HG03571 (cell line): ENCODE data around the gene PCDHB16.
"Not testable (repeated sequence)": the region's sequence is repeated elsewhere in the genome, so short reads cannot be mapped to it uniquely, and the experiment has no call there.

Experiments
- ATAC-seq: cut with Tn5 transposase; IDR thresholded peaks from one replicate; pipeline ENCODE4 v1.9.1; 2021; ENCODE audit not compliant: unreplicated experiment

Gene PCDHB16

GRCh38 chr5:141182248-141182647 lies at the start of gene PCDHB16:
TSS of gene PCDHB16 (plus strand) at chr5:141182387. CDS start at chr5:141182560, 173 bp downstream.
- ATAC-seq, result no peak

GRCh38 chr5:141135030-141135717 lies 47.0 kb upstream of the PCDHB16 start, which contains the start of gene PCDHB5:
TSS of gene PCDHB5 (plus strand) at chr5:141135206. CDS start at chr5:141135435, 229 bp downstream.
- no peak for ATAC-seq

GRCh38 chr5:141135718-141136266 lies 46.4 kb upstream of the PCDHB16 start:
- ATAC-seq, result no peak

GRCh38 chr5:141137346-141137745 lies 44.8 kb upstream of the PCDHB16 start:
- ATAC-seq, result not testable (repeated sequence)

GRCh38 chr5:141149812-141150211 lies 32.4 kb upstream of the PCDHB16 start, which contains the start of gene PCDHB6:
TSS of gene PCDHB6 (plus strand) at chr5:141150057. CDS start at chr5:141150258, 201 bp downstream.
- no peak for ATAC-seq

GRCh38 chr5:141150224-141150992 lies 31.8 kb upstream of the PCDHB16 start:
- no peak for ATAC-seq

- no peak for ATAC-seq
Observed at GRCh38 chr5:141150993-141151325, 31.2 kb upstream of the PCDHB16 start.

GRCh38 chr5:141151632-141152031 lies 30.6 kb upstream of the PCDHB16 start:
- not testable (repeated sequence) for ATAC-seq

- ATAC-seq, result not testable (repeated sequence)
Observed at GRCh38 chr5:141152096-141152495, 30.1 kb upstream of the PCDHB16 start.

- ATAC-seq, result no peak
Observed at GRCh38 chr5:141155540-141156374, 26.4 kb upstream of the PCDHB16 start.

GRCh38 chr5:141157356-141157755 lies 24.8 kb upstream of the PCDHB16 start:
- ATAC-seq, result not testable (repeated sequence)

GRCh38 chr5:141157901-141158300 lies 24.3 kb upstream of the PCDHB16 start:
- ATAC-seq, result not testable (repeated sequence)

GRCh38 chr5:141172381-141173204 lies 9.6 kb upstream of the PCDHB16 start, which contains the start of gene PCDHB7:
TSS of gene PCDHB7 (plus strand) at chr5:141172644. CDS start at chr5:141172836, 192 bp downstream.
- no peak for ATAC-seq

- ATAC-seq, result not testable (repeated sequence)
Observed at GRCh38 chr5:141174291-141175104, 7.7 kb upstream of the PCDHB16 start.

- no peak for ATAC-seq
Observed at GRCh38 chr5:141175933-141176332, 6.3 kb upstream of the PCDHB16 start.

- ATAC-seq, result not testable (repeated sequence)
Observed at GRCh38 chr5:141177577-141178191, 4.5 kb upstream of the PCDHB16 start, which contains the start of gene PCDHB8. TSS of gene PCDHB8 (plus strand) at chr5:141177790. CDS start at chr5:141178035, 245 bp downstream.

GRCh38 chr5:141179371-141179770 lies 2.8 kb upstream of the PCDHB16 start:
- not testable (repeated sequence) for ATAC-seq

GRCh38 chr5:141179876-141180275 lies 2.3 kb upstream of the PCDHB16 start:
- not testable (repeated sequence) for ATAC-seq
